ENCODE measurements around the gene CHST11. TPM values are rescaled to one million over a fixed set of nuclear protein-coding genes. Genes with fewer than 3 reads are reported as not detected.

The CHST11 gene
- total RNA-seq, 1 donor from 2014 or later: 7.7 TPM

Small RNAs within 50 kb of the gene (microRNA-seq; reads per million reads assigned to microRNA genes)
- not detected for gene MIR3922

Small RNAs within 50 kb of the gene (small RNA-seq; reads per million reads assigned to genes)
- gene MIR3922: 0.07 reads per million

Other genes starting within 250 kb of the CHST11 start
- gene TXNRD1, start 241.2 kb upstream of the CHST11 start, total RNA-seq (ENCODE audit: low replicate concordance): 92.0 and 99.8 TPM in 2 replicates
- 4.3 and 8.0 TPM in 2 replicates for gene EID3, start 153.2 kb upstream of the CHST11 start, total RNA-seq (ENCODE audit: low replicate concordance)

All from neural progenitor cell (in vitro differentiated cells).